Neural cell (in vitro differentiated cells): Measurements from ENCODE around the gene ORC6. TPM values are rescaled to one million over a fixed set of nuclear protein-coding genes. Genes with fewer than 3 reads are reported as not detected.

ENCODE experiments used
- H2AFZ ChIP-seq: fragments of 200-600, 300-800 bp; sonication (generic), shearing (Covaris generic); 2 replicates; pipeline ENCODE4 v1.6.0; 2014; ENCODE audit warnings: low read depth, mild to moderate bottlenecking, antibody characterized with exemption, low read length, moderate library complexity
- H3F3A ChIP-seq: fragments of 200-600 bp; shearing (Covaris generic); 2 replicates; pipeline ENCODE4 v1.6.1; 2016; ENCODE audit warnings: mild to moderate bottlenecking, moderate library complexity, mixed read lengths, antibody characterized with exemption, low read length; ENCODE audit not compliant: insufficient read depth, poor library complexity, severe bottlenecking
- H3K27ac ChIP-seq: fragments of 200-600, 300-800 bp; sonication (generic), shearing (Covaris generic); 2 replicates; pipeline ENCODE4 v1.5.1; 2014; ENCODE audit warnings: mild to moderate bottlenecking, low read length, moderate library complexity
- H3K27me3 ChIP-seq: fragments of 300-800, 200-600 bp; sonication (generic), shearing (Covaris generic); 2 replicates; pipeline ENCODE4 v1.6.0; 2014; ENCODE audit warnings: mild to moderate bottlenecking, low read depth, low read length, moderate library complexity; ENCODE audit not compliant: insufficient read depth
- H3K36me3 ChIP-seq: fragments of 300-800, 200-600 bp; sonication (generic), shearing (Covaris generic); 2 replicates; pipeline ENCODE4 v1.5.1; 2014; ENCODE audit warnings: mild to moderate bottlenecking, antibody characterized with exemption, low read length, moderate library complexity; ENCODE audit not compliant: insufficient read depth
- H3K4me2 ChIP-seq: fragments of 300-800, 200-600 bp; sonication (generic), shearing (Covaris generic); 2 replicates; pipeline ENCODE4 v1.6.0; 2014; ENCODE audit warnings: mild to moderate bottlenecking, low read length
- H3K4me3 ChIP-seq: fragments of 300-800, 200-600 bp; sonication (generic), shearing (Covaris generic); 2 replicates; pipeline ENCODE4 v1.5.1; 2014; ENCODE audit warnings: mild to moderate bottlenecking, low read length, moderate library complexity
- H3K79me2 ChIP-seq: fragments of 200-600 bp; shearing (Covaris generic); replicated peaks from 2 replicates; pipeline ENCODE4 v1.6.0; 2014; ENCODE audit warnings: mild to moderate bottlenecking, low read length, moderate library complexity; ENCODE audit not compliant: insufficient read depth
- H3K9ac ChIP-seq: fragments of 300-800, 200-600 bp; sonication (generic), shearing (Covaris generic); 2 replicates; pipeline ENCODE4 v1.6.1; 2016; ENCODE audit warnings: mild to moderate bottlenecking, low read length, mixed read lengths
- H3K9me2 ChIP-seq: fragments of 200-600 bp; shearing (Covaris generic); 2 replicates; pipeline ENCODE4 v1.6.1; 2016; ENCODE audit warnings: mild to moderate bottlenecking, low read length, mixed read lengths; ENCODE audit not compliant: insufficient read depth
- H3K9me3 ChIP-seq: fragments of 200-600, 300-800 bp; sonication (generic), shearing (Covaris generic); 2 replicates; pipeline ENCODE4 v1.6.1; 2016; ENCODE audit warnings: mild to moderate bottlenecking, mixed run types, low read length, moderate library complexity, mixed read lengths
- H4K20me1 ChIP-seq: fragments of 200-600 bp; shearing (Covaris generic); 2 replicates; pipeline ENCODE4 v1.6.1; 2016; ENCODE audit warnings: mild to moderate bottlenecking, mixed run types; ENCODE audit not compliant: insufficient read depth
- EP300 ChIP-seq: fragments of 450-650 bp; conservative IDR thresholded peaks from 2 replicates; pipeline ENCODE4 v1.6.1; 2014; ENCODE audit warnings: antibody characterized with exemption, mild to moderate bottlenecking, moderate library complexity; ENCODE audit not compliant: poor library complexity, severe bottlenecking
- EZH2 ChIP-seq: fragments of 200-600, 300-800 bp; shearing (Covaris generic), sonication (generic); IDR thresholded peaks from 2 replicates; pipeline ENCODE4 v1.6.1; 2014; ENCODE audit warnings: antibody characterized with exemption, low read length, borderline replicate concordance, mild to moderate bottlenecking; ENCODE audit not compliant: insufficient read depth, poor library complexity, severe bottlenecking
- MXI1 ChIP-seq: fragments of 450-650 bp; conservative IDR thresholded peaks from 2 replicates; pipeline ENCODE4 v1.6.1; 2014; ENCODE audit warnings: antibody characterized with exemption, mild to moderate bottlenecking; ENCODE audit not compliant: poor library complexity, severe bottlenecking
- POLR2AphosphoS5 ChIP-seq: IDR thresholded peaks from 2 replicates; pipeline ENCODE4 v1.6.1; 2012
- RAD21 ChIP-seq: fragments of 450-650 bp; conservative IDR thresholded peaks from 2 replicates; pipeline ENCODE4 v1.6.1; 2014; ENCODE audit warnings: antibody characterized with exemption, mild to moderate bottlenecking, moderate library complexity
- SMC3 ChIP-seq: fragments of 450-650 bp; conservative IDR thresholded peaks from 2 replicates; pipeline ENCODE4 v1.6.1; 2014; ENCODE audit warnings: antibody characterized with exemption, mild to moderate bottlenecking, moderate library complexity; ENCODE audit not compliant: poor library complexity
- TAF1 ChIP-seq: IDR thresholded peaks from 2 replicates; pipeline ENCODE4 v1.6.1; 2012; ENCODE audit warnings: low read depth
- polyA plus RNA-seq: library from polyadenylated mRNA; depleted of rRNA; stranded (reverse); fragments of >200 nt; gene quantifications from 2 replicates; pipeline ENCODE4 v1.2.3, GENCODE V29; 2014
- TF ChIP-seq, protein P1 (sequence below): fragments of 450-650 bp; IDR thresholded peaks from 2 replicates; pipeline ENCODE4 v1.5.1; 2014; ENCODE audit warnings: antibody characterized with exemption, mild to moderate bottlenecking, moderate library complexity; ENCODE audit not compliant: poor library complexity, severe bottlenecking
- TF ChIP-seq, protein P2 (sequence below): IDR thresholded peaks from 2 replicates; pipeline ENCODE4 v1.6.1; 2012; ENCODE audit warnings: borderline replicate concordance

The ORC6 gene
- polyA plus RNA-seq, 1 donor from 2014 or later = 26.8 TPM

DNA sequence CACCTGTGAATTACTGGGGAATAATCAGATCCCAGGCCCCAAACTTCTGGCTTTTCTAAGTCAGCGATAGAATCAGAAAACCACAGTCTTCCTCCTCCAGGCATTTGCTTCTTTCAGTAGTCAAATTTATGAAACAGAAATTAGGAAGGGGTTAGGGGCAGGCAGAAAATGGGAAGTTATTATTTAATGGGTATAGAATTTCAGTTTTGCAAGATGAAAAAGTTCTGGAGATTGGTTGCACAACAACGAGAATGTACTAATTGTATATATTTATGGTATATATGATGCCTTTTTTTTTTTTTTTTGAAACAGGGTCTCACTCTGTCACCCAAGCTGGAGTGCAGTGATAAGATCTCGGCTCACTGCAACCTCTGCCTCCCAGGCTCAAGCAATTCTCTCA lies 23.5 kb downstream of the ORC6 start:
- Histone ChIP-seq H3K9me3 (no peaks in the 10 kb centered on the region), H3K9ac (no peak overlapping the region), H2AFZ (no peak overlapping the region), H3K36me3 (no peaks in the 10 kb centered on the region), H3F3A (no peaks in the 10 kb centered on the region), H3K27me3 (no peaks in the 10 kb centered on the region), H4K20me1 (no peaks in the 10 kb centered on the region), H3K4me3 (no peak overlapping the region), H3K9me2 (no peaks in the 10 kb centered on the region), H3K27ac (no peak overlapping the region), H3K4me2 (no peak overlapping the region), H3K79me2 (no peaks in the 10 kb centered on the region)
- TF ChIP-seq EZH2 (no peak), MXI1 (no peak), RAD21 (no peak), TAF1 (no peak), POLR2AphosphoS5 (no peak), EP300 (no peak), SMC3 (no peak)
- TF ChIP-seq, protein P1, sequence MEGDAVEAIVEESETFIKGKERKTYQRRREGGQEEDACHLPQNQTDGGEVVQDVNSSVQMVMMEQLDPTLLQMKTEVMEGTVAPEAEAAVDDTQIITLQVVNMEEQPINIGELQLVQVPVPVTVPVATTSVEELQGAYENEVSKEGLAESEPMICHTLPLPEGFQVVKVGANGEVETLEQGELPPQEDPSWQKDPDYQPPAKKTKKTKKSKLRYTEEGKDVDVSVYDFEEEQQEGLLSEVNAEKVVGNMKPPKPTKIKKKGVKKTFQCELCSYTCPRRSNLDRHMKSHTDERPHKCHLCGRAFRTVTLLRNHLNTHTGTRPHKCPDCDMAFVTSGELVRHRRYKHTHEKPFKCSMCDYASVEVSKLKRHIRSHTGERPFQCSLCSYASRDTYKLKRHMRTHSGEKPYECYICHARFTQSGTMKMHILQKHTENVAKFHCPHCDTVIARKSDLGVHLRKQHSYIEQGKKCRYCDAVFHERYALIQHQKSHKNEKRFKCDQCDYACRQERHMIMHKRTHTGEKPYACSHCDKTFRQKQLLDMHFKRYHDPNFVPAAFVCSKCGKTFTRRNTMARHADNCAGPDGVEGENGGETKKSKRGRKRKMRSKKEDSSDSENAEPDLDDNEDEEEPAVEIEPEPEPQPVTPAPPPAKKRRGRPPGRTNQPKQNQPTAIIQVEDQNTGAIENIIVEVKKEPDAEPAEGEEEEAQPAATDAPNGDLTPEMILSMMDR = no peak
- TF ChIP-seq, protein P2, sequence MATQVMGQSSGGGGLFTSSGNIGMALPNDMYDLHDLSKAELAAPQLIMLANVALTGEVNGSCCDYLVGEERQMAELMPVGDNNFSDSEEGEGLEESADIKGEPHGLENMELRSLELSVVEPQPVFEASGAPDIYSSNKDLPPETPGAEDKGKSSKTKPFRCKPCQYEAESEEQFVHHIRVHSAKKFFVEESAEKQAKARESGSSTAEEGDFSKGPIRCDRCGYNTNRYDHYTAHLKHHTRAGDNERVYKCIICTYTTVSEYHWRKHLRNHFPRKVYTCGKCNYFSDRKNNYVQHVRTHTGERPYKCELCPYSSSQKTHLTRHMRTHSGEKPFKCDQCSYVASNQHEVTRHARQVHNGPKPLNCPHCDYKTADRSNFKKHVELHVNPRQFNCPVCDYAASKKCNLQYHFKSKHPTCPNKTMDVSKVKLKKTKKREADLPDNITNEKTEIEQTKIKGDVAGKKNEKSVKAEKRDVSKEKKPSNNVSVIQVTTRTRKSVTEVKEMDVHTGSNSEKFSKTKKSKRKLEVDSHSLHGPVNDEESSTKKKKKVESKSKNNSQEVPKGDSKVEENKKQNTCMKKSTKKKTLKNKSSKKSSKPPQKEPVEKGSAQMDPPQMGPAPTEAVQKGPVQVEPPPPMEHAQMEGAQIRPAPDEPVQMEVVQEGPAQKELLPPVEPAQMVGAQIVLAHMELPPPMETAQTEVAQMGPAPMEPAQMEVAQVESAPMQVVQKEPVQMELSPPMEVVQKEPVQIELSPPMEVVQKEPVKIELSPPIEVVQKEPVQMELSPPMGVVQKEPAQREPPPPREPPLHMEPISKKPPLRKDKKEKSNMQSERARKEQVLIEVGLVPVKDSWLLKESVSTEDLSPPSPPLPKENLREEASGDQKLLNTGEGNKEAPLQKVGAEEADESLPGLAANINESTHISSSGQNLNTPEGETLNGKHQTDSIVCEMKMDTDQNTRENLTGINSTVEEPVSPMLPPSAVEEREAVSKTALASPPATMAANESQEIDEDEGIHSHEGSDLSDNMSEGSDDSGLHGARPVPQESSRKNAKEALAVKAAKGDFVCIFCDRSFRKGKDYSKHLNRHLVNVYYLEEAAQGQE = no peak

- Histone ChIP-seq H3K4me2 (no peak overlapping the region), H3K9me2 (no peaks in the 10 kb centered on the region), H3K79me2 (no peaks in the 10 kb centered on the region), H3K4me3 (no peak overlapping the region), H3K27me3 (no peaks in the 10 kb centered on the region), H3K9me3 (no peaks in the 10 kb centered on the region), H2AFZ (no peak overlapping the region), H4K20me1 (no peaks in the 10 kb centered on the region), H3K9ac (no peak overlapping the region), H3K36me3 (no peaks in the 10 kb centered on the region), H3K27ac (no peak overlapping the region), H3F3A (no peaks in the 10 kb centered on the region)
- TF ChIP-seq MXI1 = no peak
- no peak for TF ChIP-seq SMC3
- TF ChIP-seq, protein P2 = no peak
- no peak for TF ChIP-seq EZH2
- no peak for TF ChIP-seq RAD21
- TF ChIP-seq, protein P1 = no peak
- no peak for TF ChIP-seq EP300
- TF ChIP-seq POLR2AphosphoS5 = no peak
- no peak for TF ChIP-seq TAF1
Measured at GRCh38 chr16:46713634-46714033, 24.2 kb downstream of the ORC6 start.
